ENCODE results near the gene SHLD1. TPM values are rescaled to one million over a fixed set of nuclear protein-coding genes. Genes with fewer than 3 reads are reported as not detected.

The SHLD1 gene
- total RNA-seq, 1 experiment from 2014 or later: 6.7 TPM

DNA sequence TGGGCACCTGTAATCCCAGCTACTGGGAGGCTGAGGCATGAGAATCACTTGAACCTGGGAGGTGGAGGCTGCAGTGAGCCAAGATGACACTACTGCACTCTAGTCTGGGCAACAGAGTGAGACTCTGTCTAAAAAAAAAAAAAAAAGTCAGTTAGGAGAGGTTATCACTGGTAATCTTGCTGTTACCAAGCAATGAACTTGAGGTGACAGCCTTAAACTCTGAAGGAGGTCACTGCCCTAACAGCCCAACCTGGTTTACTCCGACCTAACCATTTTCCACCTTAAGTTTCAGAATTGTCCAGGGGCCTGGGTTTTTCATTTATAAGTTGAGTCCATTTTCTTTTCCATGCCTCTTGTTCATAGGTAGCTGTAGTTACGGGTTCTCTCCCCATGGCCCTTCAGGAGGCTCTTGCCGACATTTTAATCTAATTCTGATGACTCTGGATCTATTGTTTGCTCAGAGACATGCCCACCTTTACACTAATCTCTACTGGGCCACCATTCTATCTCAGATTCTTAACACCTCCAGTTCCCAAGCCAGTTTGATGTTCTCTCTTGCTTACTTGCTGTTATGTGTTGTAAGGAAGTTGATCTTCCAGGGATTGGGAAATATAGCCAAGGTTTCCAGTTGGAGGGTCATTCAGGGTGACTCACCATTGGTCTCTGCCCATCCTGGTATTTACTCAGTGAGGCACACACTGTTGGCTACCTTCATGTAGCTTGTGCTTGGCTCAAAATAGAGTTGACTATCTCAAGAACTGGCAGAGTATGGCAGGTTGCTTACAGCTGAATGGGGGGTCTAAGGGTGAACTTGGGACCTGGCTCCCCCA, 29.1 kb downstream of the SHLD1 start:
- Mint-ChIP-seq H3K27me3 (ENCODE audit: low read depth) (no peaks in the 10 kb centered on the region), H3K36me3 (ENCODE audit: insufficient read depth in 1 of 3, low read depth in 3 of 3) (peaks cover 0 to 15% (median 11%) of the 10 kb centered on the region in 3 experiments; a peak in 5 of 7 replicates), H3K27ac (no peak overlapping the region), H3K4me1 (peaks cover 2 to 5% of the 10 kb centered on the region in 2 experiments; a peak in 3 of 4 replicates), H3K9me3 (no peaks in the 10 kb centered on the region), H3K4me3 (no peak overlapping the region)
- Histone ChIP-seq H3K79me1 (ENCODE audit: insufficient read depth, low read depth, low read length, poor library complexity, severe bottlenecking) (no peaks in the 10 kb centered on the region), H2AK5ac (ENCODE audit: insufficient read length, low read length) (no peak overlapping the region), H3K23me2 (ENCODE audit: insufficient read length, low read depth, low read length, poor library complexity, severe bottlenecking) (no peaks in the 10 kb centered on the region), H3K23ac (ENCODE audit: insufficient read length, low read depth, low read length) (no peak overlapping the region), H3K56ac (ENCODE audit: insufficient read length, low read depth, low read length) (no peak overlapping the region), H3K27me3 (ENCODE audit: insufficient read depth, low read length) (no peaks in the 10 kb centered on the region), H3K4me1 (ENCODE audit: insufficient read depth, low read length) (no peaks in the 10 kb centered on the region), H2AFZ (ENCODE audit: low read length) (no peak overlapping the region), H3K9me3 (ENCODE audit: control insufficient read depth, low read depth, low read length) (no peaks in the 10 kb centered on the region), H3K4ac (ENCODE audit: low read depth, low read length) (no peak overlapping the region), H2BK20ac (ENCODE audit: low read depth, low read length, poor library complexity, severe bottlenecking) (no peak overlapping the region), H3K9ac (ENCODE audit: extremely low read depth, insufficient read length, low read length) (no peak overlapping the region), H3K14ac (ENCODE audit: insufficient read depth, low read length) (no peak overlapping the region), H2BK5ac (ENCODE audit: insufficient read length, low read length) (no peak overlapping the region), H2BK12ac (ENCODE audit: insufficient read length, low read depth, low read length) (no peak overlapping the region), H3T11ph (ENCODE audit: low read length) (no peak overlapping the region), H3K27ac (ENCODE audit: insufficient read length, low read depth, low read length) (no peak overlapping the region), H3K4me2 (ENCODE audit: insufficient read depth, insufficient read length, low read length) (no peak overlapping the region), H2BK120ac (ENCODE audit: low read depth, low read length, poor library complexity, severe bottlenecking) (no peak overlapping the region), H3K79me2 (ENCODE audit: insufficient read depth, low read length) (no peaks in the 10 kb centered on the region), H4K20me1 (ENCODE audit: control insufficient read depth, insufficient read depth, insufficient read length) (no peaks in the 10 kb centered on the region), H4K91ac (ENCODE audit: insufficient read length, low read depth, low read length) (no peak overlapping the region), H2BK15ac (ENCODE audit: low read depth, low read length) (no peak overlapping the region), H3K18ac (ENCODE audit: insufficient read length, low read depth, low read length) (no peak overlapping the region), H4K5ac (ENCODE audit: insufficient read length, low read depth, low read length) (no peak overlapping the region), H4K8ac (replicated peaks; ENCODE audit: insufficient read length, low read depth, low read length) (no peak overlapping the region)
- DNase-seq: no peak
- WGBS (ENCODE audit: extremely low coverage, insufficient read length, low lambda C conversion rate): no CpG with 5 or more reads among the region's 3 CpGs
- TF ChIP-seq, protein P1, sequence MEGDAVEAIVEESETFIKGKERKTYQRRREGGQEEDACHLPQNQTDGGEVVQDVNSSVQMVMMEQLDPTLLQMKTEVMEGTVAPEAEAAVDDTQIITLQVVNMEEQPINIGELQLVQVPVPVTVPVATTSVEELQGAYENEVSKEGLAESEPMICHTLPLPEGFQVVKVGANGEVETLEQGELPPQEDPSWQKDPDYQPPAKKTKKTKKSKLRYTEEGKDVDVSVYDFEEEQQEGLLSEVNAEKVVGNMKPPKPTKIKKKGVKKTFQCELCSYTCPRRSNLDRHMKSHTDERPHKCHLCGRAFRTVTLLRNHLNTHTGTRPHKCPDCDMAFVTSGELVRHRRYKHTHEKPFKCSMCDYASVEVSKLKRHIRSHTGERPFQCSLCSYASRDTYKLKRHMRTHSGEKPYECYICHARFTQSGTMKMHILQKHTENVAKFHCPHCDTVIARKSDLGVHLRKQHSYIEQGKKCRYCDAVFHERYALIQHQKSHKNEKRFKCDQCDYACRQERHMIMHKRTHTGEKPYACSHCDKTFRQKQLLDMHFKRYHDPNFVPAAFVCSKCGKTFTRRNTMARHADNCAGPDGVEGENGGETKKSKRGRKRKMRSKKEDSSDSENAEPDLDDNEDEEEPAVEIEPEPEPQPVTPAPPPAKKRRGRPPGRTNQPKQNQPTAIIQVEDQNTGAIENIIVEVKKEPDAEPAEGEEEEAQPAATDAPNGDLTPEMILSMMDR (conservative IDR thresholded peaks at IDR 0.05): no peak

Data from H9 (cell line).